Fibroblast of skin of back (primary cell): ENCODE data around the gene UBE4A.
"Not testable (repeated sequence)": the region's sequence is repeated elsewhere in the genome, so short reads cannot be mapped to it uniquely, and the experiment has no call there.

Experiments
- DNase-seq: peaks from one replicate; pipeline ENCODE4 v3.0.0-alpha.2; 2013

The UBE4A gene

DNA sequence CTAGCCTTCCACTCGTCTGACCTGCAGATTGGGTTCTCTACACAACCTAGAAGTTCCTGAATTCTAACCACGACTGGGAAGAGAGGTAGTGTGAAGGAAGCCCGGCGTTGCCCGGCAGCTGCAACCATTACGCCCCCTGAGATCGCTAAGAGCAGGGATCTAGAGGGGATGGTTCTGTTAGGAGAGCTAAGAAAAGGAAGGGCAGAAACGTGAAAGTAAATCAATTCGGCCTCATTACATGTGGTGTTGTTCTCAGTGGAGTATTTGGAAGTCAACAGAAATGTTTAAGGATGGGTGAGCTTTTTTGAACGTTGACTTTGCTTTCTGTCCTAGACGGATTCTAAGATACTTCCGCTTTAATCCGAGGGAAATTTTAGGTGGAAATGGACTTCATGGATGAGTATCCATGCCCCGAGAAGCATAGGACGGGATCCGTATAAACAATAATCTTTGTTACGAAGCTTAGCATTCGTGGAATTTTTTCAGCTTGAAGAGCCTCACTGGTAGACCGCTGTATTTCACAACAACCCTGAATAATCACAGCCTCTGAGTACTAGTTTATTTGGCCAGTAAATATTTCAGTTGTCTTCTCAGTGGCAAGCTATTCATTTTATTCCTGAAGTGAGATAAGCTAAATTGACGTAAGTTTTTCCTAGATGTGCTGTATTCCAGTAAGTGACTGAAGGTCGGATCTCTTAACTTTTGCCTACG, 42.6 kb downstream of the UBE4A start:
- DNase-seq = peak; percentile 69

DNA sequence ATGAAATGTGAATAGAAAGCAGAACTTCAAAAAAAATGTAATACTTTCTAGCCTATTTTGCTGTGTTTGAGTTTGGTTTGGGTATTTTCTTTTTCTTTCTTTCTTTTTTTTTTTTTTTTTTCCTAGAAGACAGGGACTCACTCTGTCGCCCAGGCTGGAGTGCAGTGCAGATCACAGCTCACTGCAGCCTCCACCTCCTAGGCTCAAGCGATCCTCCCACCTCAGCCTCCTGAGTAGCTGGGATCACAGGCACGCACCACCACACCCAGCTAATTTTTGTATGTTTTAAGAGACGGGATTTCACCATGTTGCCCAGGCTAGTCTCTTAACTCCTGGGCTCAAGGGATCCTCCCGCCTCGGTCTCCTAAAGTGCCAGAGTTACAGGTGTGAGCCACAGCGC, 43.2 kb downstream of the UBE4A start:
- not testable (repeated sequence) for DNase-seq

DNA sequence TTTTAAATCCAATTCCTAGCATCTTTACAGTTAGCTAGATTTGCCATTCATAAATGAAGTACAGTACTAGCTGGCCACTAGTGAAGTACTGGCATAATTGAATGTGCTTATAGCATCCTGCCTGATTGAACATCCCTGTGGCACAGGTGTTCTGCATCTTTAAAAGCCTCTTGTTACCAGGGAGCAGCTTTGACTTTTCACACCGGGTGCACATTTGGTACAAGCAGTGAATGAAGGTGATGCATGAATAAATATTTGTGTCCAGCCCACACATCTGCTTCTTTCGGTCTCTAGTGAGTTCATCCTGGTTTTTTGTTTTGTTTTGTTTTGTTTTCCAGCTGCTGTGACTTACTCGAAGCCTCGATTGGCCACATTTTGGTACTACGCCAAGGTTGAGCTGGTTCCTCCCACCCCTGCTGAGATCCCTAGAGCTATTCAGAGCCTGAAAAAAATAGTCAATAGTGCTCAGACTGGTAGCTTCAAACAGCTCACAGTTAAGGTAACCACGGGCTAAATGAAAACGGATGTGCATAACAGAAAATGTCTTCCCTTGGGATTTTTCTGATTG, 47.3 kb downstream of the UBE4A start:
- DNase-seq = peak; percentile 11

DNA sequence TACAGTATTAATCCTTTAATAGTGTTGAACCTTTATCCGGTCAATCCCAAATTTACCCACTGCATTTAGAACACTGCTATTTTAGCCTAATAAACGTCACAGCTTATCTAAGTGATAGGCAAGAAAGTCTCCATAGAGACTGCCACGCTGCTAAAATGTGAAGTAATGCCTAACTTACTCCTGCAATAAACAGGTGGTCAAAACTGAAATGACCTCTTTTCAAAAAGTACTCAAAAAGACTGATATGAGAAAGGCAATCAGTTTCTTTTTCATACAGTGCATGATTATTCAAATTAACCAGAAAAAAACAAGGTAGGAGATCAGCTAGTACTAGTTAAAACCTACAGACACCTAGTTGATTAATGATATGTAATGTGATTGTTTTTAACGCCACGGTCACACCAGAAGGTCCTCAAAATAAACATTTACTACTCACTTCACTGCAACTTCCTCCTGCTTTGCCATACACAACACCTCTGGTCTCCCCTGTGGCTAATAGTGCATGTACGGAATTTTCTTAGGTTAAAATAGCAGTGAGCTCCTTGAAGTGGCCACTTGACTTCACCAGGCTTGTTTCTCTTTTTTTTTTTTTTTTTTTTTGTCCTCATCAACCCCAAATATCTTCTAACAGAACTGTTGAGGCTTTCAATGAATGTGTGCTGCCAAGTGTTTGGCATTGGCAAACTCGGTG, 50.8 kb downstream of the UBE4A start:
- no peak for DNase-seq

DNA sequence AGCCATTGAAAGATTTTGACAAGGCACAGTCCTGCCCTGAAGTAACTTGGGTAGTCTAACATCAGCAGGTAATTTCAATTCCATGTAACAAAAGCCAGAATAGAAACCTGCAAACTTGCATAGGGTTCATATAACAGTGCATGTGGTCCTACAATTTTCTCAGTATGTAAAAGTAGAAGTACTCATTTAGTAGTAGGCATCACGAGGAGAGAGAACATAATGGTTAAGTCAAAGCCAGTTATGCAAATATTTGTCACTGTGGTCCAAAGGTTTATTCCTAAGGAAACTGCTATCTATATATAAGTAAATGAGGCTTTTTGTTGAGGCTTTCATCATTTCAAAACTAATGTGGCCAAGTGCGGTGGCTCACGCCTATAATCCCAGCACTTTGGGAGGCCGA, 52.1 kb downstream of the UBE4A start:
- no peak for DNase-seq

DNA sequence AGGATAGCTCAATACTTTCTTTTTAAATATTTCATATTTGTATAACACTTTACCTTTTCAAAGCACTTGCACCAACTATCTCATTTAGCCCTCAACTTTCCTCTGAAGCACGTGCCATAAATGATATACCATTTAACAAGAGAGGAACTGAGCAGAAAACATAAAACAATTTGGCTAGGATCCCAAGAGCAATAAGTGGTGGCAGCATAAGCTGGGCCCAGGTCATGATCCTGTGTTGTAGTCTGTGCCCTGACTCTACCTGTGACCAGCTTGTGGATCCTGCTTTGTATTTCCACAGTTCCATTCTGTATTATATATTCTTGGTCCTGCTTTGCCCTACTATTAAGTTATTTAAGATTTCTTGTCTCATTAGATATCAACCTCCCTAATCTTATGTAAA, 53.5 kb downstream of the UBE4A start:
- no peak for DNase-seq

DNA sequence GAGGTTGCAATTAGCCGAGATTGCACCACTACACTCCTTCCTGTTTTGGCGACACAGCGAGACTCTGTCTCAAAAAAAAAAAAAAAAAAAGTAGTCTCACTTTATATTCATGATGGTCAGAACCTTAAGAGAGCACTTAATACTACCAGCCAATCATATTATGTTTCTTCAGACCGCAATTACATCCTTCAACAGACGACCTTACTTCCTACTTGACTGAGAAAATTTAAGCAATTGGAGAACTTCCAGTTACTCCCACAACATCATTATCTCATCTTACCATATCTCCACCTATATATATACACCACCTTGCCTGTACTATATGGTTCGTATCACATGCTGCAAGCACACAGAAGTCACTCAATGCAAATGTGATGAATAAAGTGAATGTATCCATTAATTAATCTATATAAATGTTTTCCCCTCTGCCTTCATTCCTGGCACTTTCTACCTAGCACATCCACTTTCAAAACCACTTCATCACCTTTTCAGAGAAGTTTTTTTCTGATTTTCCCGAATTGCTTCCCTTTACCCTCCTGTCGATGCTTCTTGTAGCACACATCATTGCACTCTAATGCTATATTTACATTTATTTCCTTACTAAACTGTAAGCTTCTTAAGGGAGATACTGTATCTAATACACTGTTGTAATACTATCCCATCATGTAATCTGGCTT, 55.8 kb downstream of the UBE4A start:
- DNase-seq = no peak

DNA sequence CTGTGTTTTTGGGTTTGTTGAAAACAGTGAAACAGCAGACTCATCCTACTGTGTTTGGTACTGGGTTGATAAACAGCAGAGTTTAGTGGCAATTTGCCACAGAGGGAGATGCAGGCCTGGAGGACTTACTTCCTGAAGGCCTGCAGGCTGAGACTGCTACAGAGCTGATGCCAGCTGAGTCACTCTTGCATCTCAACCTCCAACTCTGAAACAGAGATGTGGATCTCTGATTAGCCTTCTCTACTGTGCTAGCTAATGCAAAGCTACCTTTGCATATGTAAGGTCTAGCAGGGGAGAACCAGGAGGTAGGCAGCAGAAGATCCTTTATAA, 56.3 kb downstream of the UBE4A start:
- peak; percentile 88 for DNase-seq

DNA sequence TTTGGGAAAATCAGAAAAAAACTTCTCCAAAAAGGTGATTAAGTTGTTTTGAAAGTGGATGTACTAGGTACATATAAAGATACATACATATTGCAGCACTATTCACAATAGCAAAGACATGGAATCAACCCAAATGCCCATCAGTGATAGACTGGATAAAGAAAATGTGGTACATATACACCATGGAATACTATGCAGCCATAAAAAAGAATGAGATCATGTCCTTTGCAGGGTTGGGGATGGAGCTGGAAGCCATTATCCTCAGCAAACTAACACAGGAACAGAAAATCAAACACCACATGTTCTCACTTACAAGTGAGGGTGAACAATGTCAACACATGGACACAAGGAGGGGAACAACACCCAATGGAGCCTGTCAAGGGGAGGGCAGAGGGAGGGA, 57.5 kb downstream of the UBE4A start:
- not testable (repeated sequence) for DNase-seq

DNA sequence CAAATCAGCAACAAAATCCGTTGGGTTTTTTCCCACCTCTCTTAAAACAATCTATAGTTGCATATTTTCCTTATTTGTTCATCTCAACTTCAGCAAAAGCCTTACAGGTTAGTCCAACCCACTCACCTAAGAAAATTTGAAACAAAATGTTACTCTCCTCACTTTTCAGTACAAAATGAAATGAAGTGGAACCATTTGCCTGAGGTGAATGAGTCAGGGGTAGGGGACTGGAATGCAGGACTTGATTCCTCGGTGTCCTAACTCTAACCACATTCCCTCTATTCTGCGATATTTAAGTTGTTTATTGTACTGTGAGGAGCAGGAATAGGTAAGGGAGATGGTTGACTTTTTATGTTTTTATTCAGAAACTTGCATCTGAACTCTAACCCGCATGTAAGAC, 58.4 kb downstream of the UBE4A start:
- DNase-seq = no peak

DNA sequence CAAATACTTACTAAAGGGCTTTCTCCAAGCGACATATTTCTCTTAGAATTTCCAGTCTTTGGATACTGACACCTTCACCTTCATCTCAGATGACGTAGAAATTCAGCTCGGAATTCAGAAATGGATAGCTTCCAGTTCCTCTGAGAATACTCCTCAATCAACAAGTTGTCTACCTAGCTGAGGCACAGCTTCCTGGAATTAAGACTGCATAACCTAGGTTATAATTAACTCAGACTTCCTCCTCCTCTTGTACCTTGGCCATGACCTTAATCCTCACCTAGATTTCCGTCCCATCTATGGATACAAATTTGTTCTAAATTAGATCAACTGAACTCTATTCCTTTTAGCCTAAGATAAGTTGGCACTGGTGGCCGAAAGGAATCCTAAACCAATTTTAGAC, 59.4 kb downstream of the UBE4A start:
- DNase-seq = no peak

DNA sequence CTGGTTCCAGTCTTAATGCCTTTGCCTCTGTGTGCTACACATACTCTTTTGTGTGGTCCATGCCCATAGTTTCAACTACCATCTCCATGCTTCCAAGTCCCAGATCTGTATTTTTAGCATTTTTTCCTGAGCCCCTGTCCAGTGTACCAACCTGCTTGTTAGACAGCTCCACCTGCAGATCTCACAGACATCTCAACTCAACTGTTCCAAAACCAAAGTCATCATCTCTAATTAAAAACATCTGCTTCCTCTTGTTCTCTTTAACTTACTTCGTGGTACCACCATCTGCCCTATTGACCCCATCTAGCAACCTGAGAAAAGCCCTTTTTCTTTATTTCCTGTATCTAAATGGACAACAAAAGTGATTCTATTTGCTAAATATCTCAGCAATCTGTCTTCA, 68.3 kb downstream of the UBE4A start:
- DNase-seq = no peak

DNA sequence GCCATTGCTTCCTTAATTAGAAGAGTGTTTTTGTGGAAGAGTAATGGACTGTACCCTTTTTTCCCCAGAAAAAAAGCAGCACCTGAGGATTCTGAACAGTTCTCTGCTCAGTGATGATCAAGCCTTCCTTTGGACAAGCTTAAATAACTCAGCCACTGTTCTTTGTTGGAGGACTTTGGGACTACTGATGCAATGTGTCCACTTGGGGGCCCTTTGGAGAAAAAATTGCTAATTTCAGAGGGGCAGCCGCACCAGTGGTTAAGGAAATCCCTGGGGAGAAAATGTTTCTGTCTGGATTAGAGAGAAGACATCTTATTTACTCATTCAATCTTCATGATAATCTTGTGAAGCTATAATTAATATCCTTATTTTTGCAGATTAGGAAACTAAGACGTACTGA, 71.6 kb downstream of the UBE4A start:
- DNase-seq = peak; percentile 12

DNA sequence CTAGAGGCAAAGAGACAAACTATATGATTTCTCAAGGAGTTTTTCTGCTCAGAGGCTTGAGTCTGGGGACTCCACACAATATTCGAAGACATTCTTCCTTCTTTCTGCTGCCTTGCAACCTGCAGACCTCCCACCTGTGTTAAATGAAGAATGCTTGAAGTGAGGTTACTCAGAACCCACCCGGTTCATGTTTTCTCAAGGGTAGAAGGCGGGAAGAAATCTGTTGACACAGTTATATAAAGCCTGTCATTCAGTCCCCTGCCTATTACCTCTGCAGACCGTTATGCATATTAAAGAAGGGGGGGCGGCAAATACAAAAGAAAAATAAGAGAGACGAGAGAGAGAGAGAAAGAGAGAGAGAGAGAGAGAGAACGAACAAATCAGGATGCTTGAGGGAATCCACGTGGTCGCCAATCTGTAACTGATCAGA, 74.7 kb downstream of the UBE4A start:
- DNase-seq = no peak

DNA sequence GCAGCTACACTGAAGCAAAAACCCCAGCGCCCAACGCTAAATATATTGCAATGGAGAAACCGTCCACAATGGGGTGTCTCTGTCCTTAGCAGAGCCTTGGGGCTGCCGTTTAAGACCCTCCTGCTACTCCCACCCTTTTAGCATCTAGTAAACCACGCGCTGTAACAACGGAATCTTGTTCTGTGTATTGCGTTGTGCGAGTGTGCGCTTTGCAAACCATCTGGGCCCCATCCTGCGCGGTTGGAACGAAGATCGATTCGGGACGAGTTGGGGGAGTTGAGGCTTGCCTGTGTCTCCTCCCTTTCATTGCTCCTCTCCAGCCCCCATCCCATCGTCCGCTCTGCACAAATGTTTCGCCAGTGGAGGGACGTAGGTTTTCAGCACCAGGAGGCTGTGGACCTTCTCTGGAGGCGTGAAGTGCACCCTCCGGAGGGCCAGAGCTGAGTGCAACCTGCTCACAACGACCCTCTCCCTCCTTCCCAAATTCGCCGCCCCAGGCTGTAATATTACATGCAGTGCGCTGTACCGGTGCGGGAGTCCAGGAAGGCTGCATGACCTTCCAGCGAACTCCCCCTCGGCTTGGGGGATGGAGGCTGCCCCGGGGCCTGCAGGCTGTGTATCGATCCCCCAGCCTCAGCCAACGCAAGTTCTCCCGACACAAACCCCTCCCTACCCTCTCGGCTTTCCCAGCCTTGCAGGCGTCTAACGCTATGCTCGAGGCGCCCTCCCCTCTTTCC, 75.3 kb downstream of the UBE4A start:
- DNase-seq = peak; percentile 41

DNA sequence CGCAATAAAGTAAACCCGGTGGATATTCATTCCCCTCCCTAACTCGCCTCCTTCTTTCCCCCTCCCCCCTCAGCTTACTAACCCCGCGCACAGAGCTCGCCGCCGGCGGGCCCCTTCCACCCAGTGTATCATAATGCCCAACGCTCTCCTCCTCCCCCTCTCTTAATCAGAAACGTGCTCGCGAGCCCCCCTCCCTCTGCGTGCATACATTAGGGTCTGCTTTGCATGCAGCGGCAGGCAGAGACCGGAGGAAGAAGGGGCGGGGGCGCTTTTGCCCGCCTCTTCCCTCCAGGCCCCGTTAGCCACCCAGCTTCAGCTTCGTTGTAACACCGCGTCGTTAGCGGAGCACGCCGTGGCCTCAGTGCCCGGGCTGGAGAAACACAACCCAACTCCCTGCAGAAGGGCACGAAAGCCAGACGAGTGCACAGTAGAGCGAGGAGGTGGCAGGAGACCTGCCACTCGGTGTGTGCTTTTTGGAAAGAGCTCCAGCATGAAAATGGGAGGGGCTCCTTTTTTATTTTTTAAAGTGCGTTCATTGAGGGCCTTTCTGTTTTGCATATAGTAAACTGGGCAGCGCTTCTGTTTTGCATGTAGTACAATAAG, 76.0 kb downstream of the UBE4A start:
- DNase-seq = peak; percentile 46

DNA sequence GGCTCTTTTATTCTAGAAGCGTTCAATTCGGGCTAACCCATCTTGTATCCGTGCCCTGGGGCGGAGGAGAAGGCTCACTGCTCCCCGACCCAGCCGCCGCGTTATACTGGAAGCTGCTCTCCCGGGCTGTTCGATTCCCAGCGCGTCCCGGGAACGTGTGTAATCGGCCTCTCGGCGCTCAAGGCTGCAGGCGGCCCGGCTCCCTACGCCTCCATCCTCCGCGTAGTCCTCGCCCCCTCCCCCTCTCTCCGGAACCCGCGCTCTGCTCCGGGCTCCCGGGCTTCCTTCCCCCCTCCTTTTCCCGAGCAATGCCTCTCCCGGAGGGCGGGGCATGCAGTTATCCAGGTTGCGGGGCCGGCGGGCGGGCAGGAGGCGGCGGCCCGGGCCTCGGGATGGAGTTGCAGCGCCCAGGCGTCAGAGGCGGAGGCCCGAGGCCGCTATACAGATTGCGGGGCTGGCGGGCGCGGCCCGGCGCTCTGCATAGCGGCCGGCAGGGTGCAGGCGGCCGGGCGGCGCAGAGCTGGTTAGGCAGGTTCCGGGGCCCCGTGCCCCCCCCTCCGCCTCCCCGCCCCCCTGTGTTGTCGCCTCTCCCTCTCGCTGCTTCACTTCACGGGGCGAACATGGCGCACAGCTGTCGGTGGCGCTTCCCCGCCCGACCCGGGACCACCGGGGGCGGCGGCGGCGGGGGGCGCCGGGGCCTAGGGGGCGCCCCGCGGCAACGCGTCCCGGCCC, 76.7 kb downstream of the UBE4A start, which contains the start of gene KMT2A:
TSS of gene KMT2A (plus strand) at position 600 of the 732 bp plus-strand sequence. CDS start at position 621, 21 bp downstream.
- DNase-seq = peak; percentile 97

DNA sequence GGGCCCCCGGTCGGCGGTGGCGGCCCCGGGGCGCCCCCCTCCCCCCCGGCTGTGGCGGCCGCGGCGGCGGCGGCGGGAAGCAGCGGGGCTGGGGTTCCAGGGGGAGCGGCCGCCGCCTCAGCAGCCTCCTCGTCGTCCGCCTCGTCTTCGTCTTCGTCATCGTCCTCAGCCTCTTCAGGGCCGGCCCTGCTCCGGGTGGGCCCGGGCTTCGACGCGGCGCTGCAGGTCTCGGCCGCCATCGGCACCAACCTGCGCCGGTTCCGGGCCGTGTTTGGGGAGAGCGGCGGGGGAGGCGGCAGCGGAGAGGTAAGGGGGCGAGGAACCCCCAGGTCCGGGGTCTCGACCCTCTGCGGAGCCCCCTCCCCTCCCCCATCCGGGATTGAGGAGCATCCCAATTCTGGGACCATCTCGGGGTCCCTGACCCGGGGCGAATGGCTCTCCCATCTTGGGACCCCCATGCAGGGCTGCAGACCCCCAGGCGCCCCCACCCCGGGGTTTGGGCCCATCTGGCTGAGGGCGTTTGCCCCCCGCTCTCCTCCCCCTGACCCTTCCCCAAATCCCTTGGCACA, 77.3 kb downstream of the UBE4A start:
- DNase-seq = peak; percentile 18

DNA sequence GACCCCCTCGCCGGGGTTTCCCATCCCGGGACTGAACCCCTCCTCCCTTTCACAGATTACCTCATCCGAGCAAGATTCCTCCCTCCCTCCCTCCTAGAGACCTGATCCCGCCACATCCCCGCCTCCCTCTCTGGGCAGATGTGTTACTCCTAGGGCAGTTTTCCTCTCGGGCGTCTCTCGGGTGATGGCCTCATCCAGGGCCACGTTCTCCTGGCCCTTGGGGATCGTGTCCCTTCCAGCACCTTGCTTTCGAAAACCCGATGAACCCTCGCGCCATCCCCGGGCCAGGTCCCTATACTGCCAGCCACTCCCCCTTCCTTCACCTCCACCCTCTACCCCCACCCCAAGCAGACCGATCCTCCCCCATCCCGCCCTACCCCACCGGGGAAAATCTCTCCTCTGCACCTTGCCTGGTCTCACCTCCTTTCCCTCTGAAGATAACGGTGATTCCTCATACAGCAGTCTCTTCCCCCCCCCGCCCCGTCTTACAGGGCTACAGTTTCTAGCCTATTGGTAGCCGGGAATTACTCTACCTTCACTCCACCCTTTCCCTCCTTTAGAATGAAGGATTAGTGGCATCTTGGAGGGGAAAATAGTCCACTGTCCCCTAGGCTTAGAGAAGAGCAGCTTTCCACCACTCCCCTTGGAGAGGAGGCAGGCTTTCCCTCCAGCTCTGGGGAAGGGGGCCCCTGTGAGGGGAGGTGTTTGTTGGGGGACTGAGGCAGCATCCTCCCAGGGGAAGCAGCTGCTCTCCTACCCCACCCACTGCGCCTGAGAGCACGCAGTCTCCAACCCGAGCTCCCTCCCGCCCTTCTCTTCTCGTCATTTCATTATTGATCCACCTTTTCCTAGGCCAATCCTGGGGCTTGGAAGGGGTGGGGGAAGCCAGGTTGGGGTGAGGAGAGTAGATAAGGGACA, 78.1 kb downstream of the UBE4A start:
- peak; percentile 53 for DNase-seq

DNA sequence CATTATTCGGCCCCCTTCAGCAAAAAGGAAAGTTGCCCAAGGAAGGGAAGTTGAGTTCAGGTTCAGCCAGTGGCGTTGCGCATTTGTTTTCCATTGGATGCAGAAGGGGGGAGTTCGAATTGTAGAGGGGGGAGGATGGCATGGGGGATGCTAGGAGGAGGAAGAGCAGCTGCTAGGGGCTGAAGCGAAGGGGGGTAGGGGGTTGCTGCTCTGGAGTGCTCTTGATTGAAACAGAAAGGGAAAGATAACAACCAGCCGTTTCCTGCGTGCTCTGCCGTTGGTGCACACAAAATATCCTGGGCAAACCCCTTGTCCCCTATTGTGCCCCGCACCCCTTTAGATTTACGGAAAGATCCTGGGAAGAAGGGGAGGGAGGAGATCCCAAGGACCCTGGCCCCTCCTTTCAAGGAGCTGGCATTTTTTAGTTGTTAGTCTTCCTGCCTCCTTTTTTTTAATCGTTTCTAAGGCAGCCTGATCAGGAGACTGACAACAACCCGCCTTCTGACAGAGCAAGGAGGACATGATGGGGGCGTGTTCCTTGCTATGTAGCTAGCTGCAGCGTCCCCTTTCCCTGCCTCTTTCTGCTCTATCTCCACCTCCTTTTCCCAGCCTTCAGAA, 79.0 kb downstream of the UBE4A start:
- DNase-seq = peak; percentile 86
